NT2/D1 (cell line): ENCODE measurements around the gene PFN3.
A peak's percentile ranks its signal among the peaks of the same experiment; 100 is the strongest.

Source experiments
- DNase-seq: peaks from one replicate; pipeline ENCODE4 v3.0.0-alpha.2; 2011; ENCODE audit warnings: low read depth, low spot score
- H3K27me3 ChIP-seq: 2 replicates; pipeline ENCODE4 v1.6.0; 2011; ENCODE audit warnings: mild to moderate bottlenecking; ENCODE audit not compliant: insufficient read length, insufficient read depth
- H3K36me3 ChIP-seq: 2 replicates; pipeline ENCODE4 v1.6.1; 2011; ENCODE audit warnings: mild to moderate bottlenecking, low read length, mixed read lengths; ENCODE audit not compliant: insufficient read depth, insufficient read length
- H3K4me1 ChIP-seq: 2 replicates; pipeline ENCODE4 v1.5.1; 2011; ENCODE audit not compliant: insufficient read depth, insufficient read length
- H3K4me3 ChIP-seq: 2 replicates; pipeline ENCODE4 v1.5.1; 2011; ENCODE audit warnings: low read depth; ENCODE audit not compliant: insufficient read length
- H3K9ac ChIP-seq: 2 replicates; pipeline ENCODE4 v1.6.0; 2011; ENCODE audit warnings: low read depth; ENCODE audit not compliant: insufficient read length
- H3K9me3 ChIP-seq: 2 replicates; pipeline ENCODE4 v1.5.1; 2011; ENCODE audit warnings: mild to moderate bottlenecking, low read length; ENCODE audit not compliant: insufficient read depth
- SUZ12 ChIP-seq: IDR thresholded peaks from 2 replicates; pipeline ENCODE4 v1.6.1; 2011; ENCODE audit not compliant: insufficient read length, insufficient read depth; ENCODE audit errors: extremely low read depth
- YY1 ChIP-seq: IDR thresholded peaks from 2 replicates; pipeline ENCODE4 v1.6.1; 2011; ENCODE audit not compliant: insufficient read length, insufficient read depth
- ZNF274 ChIP-seq: IDR thresholded peaks from 2 replicates; pipeline ENCODE4 v1.6.1; 2011; ENCODE audit warnings: mild to moderate bottlenecking, low read depth, low read length

PFN3 gene

GRCh38 chr5:177403102-177403791 is 2.8 kb upstream of the PFN3 start:
- DNase-seq, result no peak
- Histone ChIP-seq H3K4me3 (peak overlapping the region; percentile 61), H3K9ac (peak overlapping the region; percentile 86)

GRCh38 chr5:177402271-177403043 is 2.0 kb upstream of the PFN3 start:
- Histone ChIP-seq H3K9me3 (peaks cover 9% of the 10 kb centered on the region; the same call in 1 of the 2 replicates), H3K36me3 (no peaks in the 10 kb centered on the region), H3K27me3 (peaks cover 75% of the 10 kb centered on the region), H3K4me3 (peak overlapping the region; percentile 61), H3K9ac (peak overlapping the region; percentile 86), H3K4me1 (peaks cover 16% of the 10 kb centered on the region)
- TF ChIP-seq YY1 (peak; percentile 8), SUZ12 (no peak)
- peak; percentile 68 for DNase-seq

More at GRCh38 chr5:177403102-177403791, 2.8 kb upstream of the PFN3 start:
- Histone ChIP-seq H3K27me3 (peaks cover 72% of the 10 kb centered on the region), H3K4me1 (peaks cover 16% of the 10 kb centered on the region), H3K9me3 (peaks cover 9% of the 10 kb centered on the region; the same call in 1 of the 2 replicates), H3K36me3 (no peaks in the 10 kb centered on the region)
- TF ChIP-seq SUZ12, result peak; percentile 18
- no peak for TF ChIP-seq ZNF274

DNA sequence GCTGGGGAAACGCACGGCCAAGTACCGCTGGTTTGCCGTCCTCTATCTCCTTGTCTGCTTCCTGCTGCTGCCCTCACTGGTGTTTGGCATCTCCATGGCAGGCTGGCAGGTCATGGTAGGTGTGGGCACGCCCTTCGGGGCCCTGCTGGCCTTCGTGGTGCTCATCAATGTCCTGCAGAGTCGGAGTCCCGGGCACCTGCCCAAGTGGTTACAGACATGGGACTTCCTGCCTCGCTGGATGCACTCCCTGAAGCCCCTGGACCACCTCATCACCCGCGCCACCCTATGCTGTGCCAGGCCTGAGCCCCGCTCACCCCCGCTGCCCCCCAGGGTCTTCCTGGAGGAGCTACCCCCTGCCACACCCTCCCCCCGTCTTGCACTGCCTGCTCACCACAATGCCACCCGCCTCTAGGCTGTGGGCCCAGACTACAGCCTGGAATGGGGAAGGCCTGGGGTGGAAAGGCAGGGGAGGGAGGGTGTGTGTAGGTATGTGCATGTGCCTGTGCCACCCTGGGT is 2.5 kb downstream of the PFN3 start:
- Histone ChIP-seq H3K36me3 (no peaks in the 10 kb centered on the region), H3K27me3 (peaks cover 39% of the 10 kb centered on the region), H3K9ac (no peak overlapping the region), H3K4me1 (peaks cover 11% of the 10 kb centered on the region), H3K9me3 (peaks cover 9% of the 10 kb centered on the region; the same call in 1 of the 2 replicates), H3K4me3 (no peak overlapping the region)
- no peak for DNase-seq
- TF ChIP-seq YY1 (no peak), SUZ12 (no peak), ZNF274 (no peak)

GRCh38 chr5:177396807-177397206 is 3.7 kb downstream of the PFN3 start:
- DNase-seq, result no peak
- peaks cover 4% of the 10 kb centered on the region for H3K4me1 ChIP-seq
- no peaks in the 10 kb centered on the region for H3K36me3 ChIP-seq
- H3K9me3 ChIP-seq, result peaks cover 3% of the 10 kb centered on the region; the same call in 1 of the 2 replicates
- H3K4me3 ChIP-seq, result no peak overlapping the region
- H3K9ac ChIP-seq, result no peak overlapping the region
- TF ChIP-seq SUZ12 (no peak), YY1 (no peak), ZNF274 (no peak)
- H3K27me3 ChIP-seq, result peaks cover 28% of the 10 kb centered on the region

DNA sequence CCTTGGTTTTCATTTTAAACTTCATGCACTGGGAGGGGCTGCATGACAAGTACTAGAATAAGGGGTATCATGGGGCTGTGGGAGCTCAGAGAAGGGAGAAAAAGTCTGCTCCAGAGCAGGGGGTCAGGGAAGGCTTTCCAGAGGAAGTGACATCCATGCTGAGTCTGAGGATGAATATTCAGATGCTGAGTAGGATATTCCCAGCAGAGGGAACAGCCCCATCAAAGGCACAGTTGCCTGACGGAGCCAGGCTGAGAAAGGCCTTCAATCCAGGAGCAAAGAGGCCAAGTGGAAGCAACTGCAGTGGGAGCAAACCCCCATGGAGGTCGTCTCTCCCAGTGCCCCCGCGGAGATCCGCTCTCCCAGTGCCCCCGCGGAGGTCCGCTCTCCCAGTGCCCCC is 4.4 kb downstream of the PFN3 start:
- Histone ChIP-seq H3K36me3 (no peaks in the 10 kb centered on the region), H3K9me3 (no peaks in the 10 kb centered on the region), H3K27me3 (peaks cover 27% of the 10 kb centered on the region), H3K9ac (no peak overlapping the region), H3K4me3 (no peak overlapping the region), H3K4me1 (peaks cover 7% of the 10 kb centered on the region)
- TF ChIP-seq SUZ12 (no peak), ZNF274 (no peak), YY1 (no peak)
- DNase-seq, result no peak

DNA sequence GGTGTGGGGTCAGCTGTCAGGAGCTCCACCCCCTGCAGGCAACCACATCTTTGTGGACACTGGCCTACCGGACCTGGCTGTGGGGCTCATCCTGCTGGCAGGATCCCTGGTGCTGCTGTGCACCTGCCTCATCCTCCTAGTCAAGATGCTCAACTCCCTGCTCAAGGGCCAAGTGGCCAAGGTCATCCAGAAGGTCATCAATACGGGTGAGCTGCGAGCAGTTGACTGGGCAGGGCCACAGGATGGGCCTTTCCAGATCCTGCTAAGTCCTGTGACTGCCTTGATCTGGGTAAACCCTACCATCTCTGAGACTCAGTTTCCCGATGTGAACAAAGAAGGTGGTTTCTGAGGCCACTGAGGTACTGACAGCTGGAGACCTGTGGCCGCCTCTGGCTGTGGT is 6.5 kb downstream of the PFN3 start:
- Histone ChIP-seq H3K4me1 (peaks cover 25% of the 10 kb centered on the region), H3K27me3 (peaks cover 30% of the 10 kb centered on the region), H3K4me3 (no peak overlapping the region), H3K9me3 (no peaks in the 10 kb centered on the region), H3K36me3 (no peaks in the 10 kb centered on the region), H3K9ac (no peak overlapping the region)
- TF ChIP-seq ZNF274 (no peak), SUZ12 (no peak), YY1 (no peak)
- DNase-seq, result no peak

GRCh38 chr5:177393206-177393765 is 7.2 kb downstream of the PFN3 start:
- H3K36me3 ChIP-seq, result no peaks in the 10 kb centered on the region
- no peak for TF ChIP-seq SUZ12
- TF ChIP-seq YY1, result no peak
- TF ChIP-seq ZNF274, result no peak
- no peaks in the 10 kb centered on the region for H3K9me3 ChIP-seq
- H3K9ac ChIP-seq, result no peak overlapping the region
- H3K4me1 ChIP-seq, result peaks cover 30% of the 10 kb centered on the region
- no peak for DNase-seq
- H3K4me3 ChIP-seq, result no peak overlapping the region
- H3K27me3 ChIP-seq, result peaks cover 31% of the 10 kb centered on the region
